Body of pancreas (tissue), 4 donors: ENCODE results near the gene ETHE1.
A peak's percentile ranks its signal among the peaks of the same experiment; 100 is the strongest.

Source experiments
- POLR2A ChIP-seq, 3 donors: fragments of 450-650 bp; IDR thresholded peaks; one replicate each; pipeline ENCODE4 v1.6.1; 2016; ENCODE audit warnings: antibody characterized with exemption in 3 of 3, mild to moderate bottlenecking in 2 of 3
- TF ChIP-seq, protein P1 (sequence below), 7 experiments: fragments of 450-650 bp in 4 of 7; fragments of 200-600 bp in 3 of 7; sonication (generic) in 3 of 7; IDR thresholded peaks; one replicate each; pipeline ENCODE4 v1.5.1; 2016 to 2019; ENCODE audit warnings: antibody characterized with exemption in 7 of 7

DNA sequence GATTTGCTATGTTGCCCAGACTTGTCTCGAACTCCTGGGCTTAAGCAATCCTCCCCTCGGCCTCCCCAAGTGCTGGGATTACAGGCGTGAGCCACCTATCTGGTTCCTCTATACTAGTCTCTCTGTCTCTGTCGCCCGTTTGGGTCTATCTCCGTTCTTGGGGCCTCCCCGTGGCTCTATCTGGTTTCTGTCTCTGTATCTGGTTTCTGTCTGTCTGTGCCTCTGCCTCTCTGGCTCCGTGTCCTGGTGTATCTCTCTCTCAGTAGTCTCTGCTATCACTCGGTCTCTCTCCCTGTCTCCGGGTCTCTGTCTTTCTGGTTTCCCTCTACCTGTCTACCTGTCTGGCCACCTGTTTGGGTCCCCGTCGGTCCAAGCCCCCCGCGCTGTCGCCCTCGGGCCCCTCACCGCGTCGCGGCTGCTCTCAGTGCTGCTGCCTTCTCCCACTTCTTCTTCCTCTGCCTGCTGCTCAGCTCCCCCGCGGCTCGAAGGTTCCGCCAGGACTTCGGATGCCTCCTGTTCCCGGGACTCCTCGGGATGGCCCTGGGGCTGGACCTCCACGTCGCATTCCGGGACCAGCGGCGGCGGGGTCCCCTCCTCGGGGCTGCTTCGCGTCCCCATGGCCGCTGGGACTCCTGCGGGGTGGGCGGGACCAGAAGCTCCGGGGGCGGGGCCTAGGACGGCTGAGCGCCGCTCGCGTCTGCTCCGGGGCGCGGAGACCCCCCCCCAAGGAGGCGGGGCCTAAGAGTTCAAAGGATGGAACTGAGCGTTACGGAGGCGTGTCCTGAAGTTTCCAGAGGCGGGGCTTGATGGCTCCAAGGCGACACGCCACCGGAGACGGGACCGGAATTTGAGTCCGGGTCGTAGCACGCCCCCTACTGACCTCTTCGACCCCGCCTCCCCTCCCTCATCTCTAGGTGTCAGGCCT is 23.2 kb downstream of the ETHE1 start:
- TF ChIP-seq, protein P1, sequence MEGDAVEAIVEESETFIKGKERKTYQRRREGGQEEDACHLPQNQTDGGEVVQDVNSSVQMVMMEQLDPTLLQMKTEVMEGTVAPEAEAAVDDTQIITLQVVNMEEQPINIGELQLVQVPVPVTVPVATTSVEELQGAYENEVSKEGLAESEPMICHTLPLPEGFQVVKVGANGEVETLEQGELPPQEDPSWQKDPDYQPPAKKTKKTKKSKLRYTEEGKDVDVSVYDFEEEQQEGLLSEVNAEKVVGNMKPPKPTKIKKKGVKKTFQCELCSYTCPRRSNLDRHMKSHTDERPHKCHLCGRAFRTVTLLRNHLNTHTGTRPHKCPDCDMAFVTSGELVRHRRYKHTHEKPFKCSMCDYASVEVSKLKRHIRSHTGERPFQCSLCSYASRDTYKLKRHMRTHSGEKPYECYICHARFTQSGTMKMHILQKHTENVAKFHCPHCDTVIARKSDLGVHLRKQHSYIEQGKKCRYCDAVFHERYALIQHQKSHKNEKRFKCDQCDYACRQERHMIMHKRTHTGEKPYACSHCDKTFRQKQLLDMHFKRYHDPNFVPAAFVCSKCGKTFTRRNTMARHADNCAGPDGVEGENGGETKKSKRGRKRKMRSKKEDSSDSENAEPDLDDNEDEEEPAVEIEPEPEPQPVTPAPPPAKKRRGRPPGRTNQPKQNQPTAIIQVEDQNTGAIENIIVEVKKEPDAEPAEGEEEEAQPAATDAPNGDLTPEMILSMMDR (IDR thresholded peaks at IDR 0.05) = peak in 2 of 7 experiments; percentile 5 to 10
- peak; percentile 36 to 72 (median 66) for TF ChIP-seq POLR2A (IDR thresholded peaks at IDR 0.05)
